DOHH2 (cell line): ENCODE data around the gene KCTD1.

Experiments
- EZH2phosphoT487 ChIP-seq: fragments of 200-600 bp; sonication (generic); IDR thresholded peaks from 2 replicates; pipeline ENCODE4 v1.6.1; 2017; ENCODE audit warnings: borderline replicate concordance, mild to moderate bottlenecking, antibody characterized with exemption, low read length, moderate library complexity, mixed read lengths
- TF ChIP-seq, protein P1 (sequence below): fragments of 200-600 bp; sonication (generic); IDR thresholded peaks from one replicate; pipeline ENCODE4 v1.5.1; 2014; ENCODE audit warnings: antibody characterized with exemption, mild to moderate bottlenecking, low read depth, low read length; ENCODE audit not compliant: poor library complexity, severe bottlenecking

GRCh38 chr18:26419746-26420145, 128.6 kb downstream of the KCTD1 start:
- TF ChIP-seq, protein P1, sequence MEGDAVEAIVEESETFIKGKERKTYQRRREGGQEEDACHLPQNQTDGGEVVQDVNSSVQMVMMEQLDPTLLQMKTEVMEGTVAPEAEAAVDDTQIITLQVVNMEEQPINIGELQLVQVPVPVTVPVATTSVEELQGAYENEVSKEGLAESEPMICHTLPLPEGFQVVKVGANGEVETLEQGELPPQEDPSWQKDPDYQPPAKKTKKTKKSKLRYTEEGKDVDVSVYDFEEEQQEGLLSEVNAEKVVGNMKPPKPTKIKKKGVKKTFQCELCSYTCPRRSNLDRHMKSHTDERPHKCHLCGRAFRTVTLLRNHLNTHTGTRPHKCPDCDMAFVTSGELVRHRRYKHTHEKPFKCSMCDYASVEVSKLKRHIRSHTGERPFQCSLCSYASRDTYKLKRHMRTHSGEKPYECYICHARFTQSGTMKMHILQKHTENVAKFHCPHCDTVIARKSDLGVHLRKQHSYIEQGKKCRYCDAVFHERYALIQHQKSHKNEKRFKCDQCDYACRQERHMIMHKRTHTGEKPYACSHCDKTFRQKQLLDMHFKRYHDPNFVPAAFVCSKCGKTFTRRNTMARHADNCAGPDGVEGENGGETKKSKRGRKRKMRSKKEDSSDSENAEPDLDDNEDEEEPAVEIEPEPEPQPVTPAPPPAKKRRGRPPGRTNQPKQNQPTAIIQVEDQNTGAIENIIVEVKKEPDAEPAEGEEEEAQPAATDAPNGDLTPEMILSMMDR: no peak
- no peak for TF ChIP-seq EZH2phosphoT487
